Right lobe of liver (tissue), 6 donors: ENCODE measurements around the gene CARS1. TPM values are rescaled to one million over a fixed set of nuclear protein-coding genes. Genes with fewer than 3 reads are reported as not detected.

ENCODE experiments used
- ATAC-seq, 4 donors: fragments of 200-7000 bp; cut with Tn5 transposase; one replicate each; pipeline ENCODE4 v1.9.1; 2020; ENCODE audit warnings: mild to moderate bottlenecking in 4 of 4, moderate library complexity in 4 of 4
- DNase-seq, 3 donors: peaks; one replicate each; pipeline ENCODE4 v3.0.0-alpha.2; 2020
- H3K27ac ChIP-seq, 3 donors: fragments of 200-600 bp; one replicate each; pipeline ENCODE4 v1.8.0; 2022
- H3K27me3 ChIP-seq, 2 donors: fragments of 200-600 bp; one replicate each; pipeline ENCODE4 v1.8.0; 2022
- H3K36me3 ChIP-seq, 4 donors: fragments of 200-600 bp; sonication (generic) in 1 of 4; one replicate each; pipeline versions ENCODE4 v1.5.1 to v1.8.0; 2017 to 2022; ENCODE audit warnings: control low read depth in 1 of 4
- H3K4me1 ChIP-seq, 4 donors: fragments of 200-600 bp; sonication (generic) in 1 of 4; one replicate each; pipeline versions ENCODE4 v1.5.1 to v1.8.0; 2017 to 2022; ENCODE audit warnings: control low read depth in 1 of 4
- H3K4me3 ChIP-seq, 3 donors: fragments of 200-600 bp; one replicate each; pipeline ENCODE4 v1.8.0; 2022
- H3K9me3 ChIP-seq, 4 donors: fragments of 200-600 bp; sonication (generic) in 1 of 4; one replicate each; pipeline versions ENCODE4 v1.5.1 to v1.8.0; 2017 to 2022; ENCODE audit warnings: control low read depth in 1 of 4
- CTCF ChIP-seq, 4 donors: fragments of 200-600 bp in 3 of 4; fragments of 450-650 bp in 1 of 4; IDR thresholded peaks; one replicate each; pipeline versions ENCODE4 v1.5.1 to v1.8.0; 2016 to 2022; ENCODE audit warnings: antibody characterized with exemption in 4 of 4, mild to moderate bottlenecking in 2 of 4
- POLR2A ChIP-seq: fragments of 450-650 bp; IDR thresholded peaks from one replicate; pipeline ENCODE4 v1.6.1; 2017; ENCODE audit warnings: antibody characterized with exemption, mild to moderate bottlenecking
- WGBS: methylation state at CpG from one replicate; pipeline ENCODE4 v1.1.6; 2018; ENCODE audit warnings: low coverage, low lambda C conversion rate; ENCODE audit not compliant: insufficient coverage; ENCODE audit errors: missing lambda C conversion rate; 5-methylcytosine and 5-hydroxymethylcytosine counted together
- intact Hi-C, 2 donors: fragments of 100-400 bp; cut with DNase I; formaldehyde crosslinking; loops; one replicate each; pipeline versions ENCODE4 v1.11.2 to v1.14.1; 2022
- total RNA-seq, 6 experiments: library from RNA; depleted of rRNA in 2 of 6; stranded (reverse); fragments of >200 nt in 2 of 6; fragmentation: NEBNext Ultra II Directional in 3 of 6; extraction: Animal tissue kit (Norgen Biotek cat#: 25700) in 3 of 6; gene quantifications; one replicate each; pipeline versions ENCODE4 v1.1.0 to v1.2.4, GENCODE V29; 2016 to 2023
- donor health status: DM: no; HTN: yes; CAD: no.
- donor health status: DM: no; HTN: no; CAD: no.
- donor health status: DM: no; HTN: no; CAD: no.
- donor health status: DM: no; HTN: yes; CAD: no.
- donor health status: DM: no; HTN: yes; CAD: no.

CARS1 gene
- total RNA-seq, 6 experiments from 2014 or later: 17.3 to 44.7 (median 22.7) TPM

- TF ChIP-seq POLR2A: no peak
- TF ChIP-seq CTCF (IDR thresholded peaks at IDR 0.05): peak; percentile 36 to 55 (median 44)
- no peaks in the 10 kb centered on the region for H3K9me3 ChIP-seq
- H3K4me3 ChIP-seq: no peak overlapping the region
- DNase-seq (no peak), ATAC-seq (peak; percentile 83 to 96 (median 90))
- 62% methylated on average over 4 of the region's 4 CpGs for WGBS
- intact Hi-C loops: no loop called here
- H3K27me3 ChIP-seq: no peaks in the 10 kb centered on the region
- no peak overlapping the region for H3K27ac ChIP-seq
- no peaks in the 10 kb centered on the region for H3K4me1 ChIP-seq
- peaks cover 7 to 81% (median 43%) of the 10 kb centered on the region in 4 donors for H3K36me3 ChIP-seq
Measured at GRCh38 chr11:2975594-2975993, 81.6 kb downstream of the CARS1 start.

DNA sequence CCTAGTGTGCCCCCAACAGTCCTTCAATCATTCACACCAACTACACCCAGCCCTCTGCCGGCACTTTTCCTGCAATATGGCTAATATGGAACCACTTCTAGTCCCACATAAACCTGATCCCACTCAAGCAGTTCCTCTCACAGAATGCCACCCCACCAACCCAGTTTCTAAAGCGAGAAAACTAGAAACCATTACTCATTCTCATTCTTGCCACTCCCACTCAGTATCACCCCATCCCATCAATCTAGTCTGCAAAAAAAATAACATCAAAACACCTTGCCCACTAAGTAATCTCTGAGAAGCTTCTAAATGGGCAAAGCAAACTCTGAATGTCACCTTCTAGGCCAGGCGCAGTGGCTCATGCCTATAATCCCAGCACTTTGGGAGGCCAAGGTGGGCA, 83.0 kb downstream of the CARS1 start:
- TF ChIP-seq CTCF (IDR thresholded peaks at IDR 0.05) (no peak), POLR2A (no peak)
- WGBS: 91% methylated on average over 3 of the region's 3 CpGs
- H3K27ac ChIP-seq: no peak overlapping the region
- intact Hi-C loops: no loop called here
- no peaks in the 10 kb centered on the region for H3K4me1 ChIP-seq
- H3K27me3 ChIP-seq: no peaks in the 10 kb centered on the region
- no peak for ATAC-seq
- no peak for DNase-seq
- peaks cover 7 to 93% (median 49%) of the 10 kb centered on the region in 4 donors for H3K36me3 ChIP-seq
- no peak overlapping the region for H3K4me3 ChIP-seq
- H3K9me3 ChIP-seq: no peaks in the 10 kb centered on the region

GRCh38 chr11:2968341-2968900, 88.8 kb downstream of the CARS1 start:
- DNase-seq (no peak), ATAC-seq (no peak)
- Histone ChIP-seq H3K27me3 (no peaks in the 10 kb centered on the region), H3K27ac (no peak overlapping the region), H3K4me1 (no peaks in the 10 kb centered on the region), H3K9me3 (no peaks in the 10 kb centered on the region), H3K4me3 (no peak overlapping the region), H3K36me3 (peaks cover 6 to 99% (median 49%) of the 10 kb centered on the region in 4 donors)
- 72% methylated on average over 6 of the region's 6 CpGs for WGBS
- TF ChIP-seq CTCF (IDR thresholded peaks at IDR 0.05) (no peak), POLR2A (no peak)
- intact Hi-C loops: no loop called here

DNA sequence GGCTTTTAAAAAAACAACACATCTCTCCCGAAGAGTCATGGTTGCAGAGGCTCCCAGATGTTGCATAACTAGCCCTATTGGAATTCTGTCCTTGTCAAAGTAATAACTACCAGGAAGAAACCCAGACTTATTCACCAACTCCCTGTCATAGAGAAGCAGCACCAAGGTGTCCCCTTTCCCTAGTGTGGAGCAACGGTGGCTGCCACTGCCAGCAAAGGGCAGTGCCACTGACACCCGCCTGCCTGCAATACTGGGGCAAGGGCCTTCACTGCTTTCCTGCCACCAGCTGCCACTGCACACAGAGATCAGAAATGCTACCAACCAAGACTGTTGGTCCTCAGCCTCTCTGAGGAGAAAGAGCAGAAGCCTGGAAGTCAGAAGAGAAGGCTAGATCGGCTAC, 92.4 kb downstream of the CARS1 start:
- no peak overlapping the region for H3K4me3 ChIP-seq
- TF ChIP-seq CTCF (IDR thresholded peaks at IDR 0.05) (no peak), POLR2A (no peak)
- peak in 2 of 4 donors; percentile 65 to 69 for ATAC-seq
- intact Hi-C loops: no loop called here
- DNase-seq: no peak
- H3K27me3 ChIP-seq: no peaks in the 10 kb centered on the region
- H3K27ac ChIP-seq: no peak overlapping the region
- no peaks in the 10 kb centered on the region for H3K9me3 ChIP-seq
- H3K36me3 ChIP-seq: peaks cover 0 to 93% (median 36%) of the 10 kb centered on the region in 4 donors
- 73% methylated on average over 3 of the region's 4 CpGs for WGBS
- no peaks in the 10 kb centered on the region for H3K4me1 ChIP-seq

GRCh38 chr11:2963761-2964160, 93.5 kb downstream of the CARS1 start:
- peak in 1 of 4 donors; percentile 14 for ATAC-seq

More at GRCh38 chr11:2963761-2964160, 93.5 kb downstream of the CARS1 start:
- TF ChIP-seq POLR2A: no peak
- TF ChIP-seq CTCF (IDR thresholded peaks at IDR 0.05): no peak
- 91% methylated on average over 6 of the region's 6 CpGs for WGBS
- Histone ChIP-seq H3K27ac (no peak overlapping the region), H3K4me1 (no peaks in the 10 kb centered on the region), H3K4me3 (no peak overlapping the region), H3K36me3 (peaks cover 0 to 93% (median 33%) of the 10 kb centered on the region in 4 donors), H3K9me3 (no peaks in the 10 kb centered on the region), H3K27me3 (no peaks in the 10 kb centered on the region)
- no peak for DNase-seq
- intact Hi-C loops: no loop called here
